ENCODE data around the gene FSTL4.
"Not testable (repeated sequence)": the region's sequence is repeated elsewhere in the genome, so short reads cannot be mapped to it uniquely, and the experiment has no call there.

Gene FSTL4

DNA sequence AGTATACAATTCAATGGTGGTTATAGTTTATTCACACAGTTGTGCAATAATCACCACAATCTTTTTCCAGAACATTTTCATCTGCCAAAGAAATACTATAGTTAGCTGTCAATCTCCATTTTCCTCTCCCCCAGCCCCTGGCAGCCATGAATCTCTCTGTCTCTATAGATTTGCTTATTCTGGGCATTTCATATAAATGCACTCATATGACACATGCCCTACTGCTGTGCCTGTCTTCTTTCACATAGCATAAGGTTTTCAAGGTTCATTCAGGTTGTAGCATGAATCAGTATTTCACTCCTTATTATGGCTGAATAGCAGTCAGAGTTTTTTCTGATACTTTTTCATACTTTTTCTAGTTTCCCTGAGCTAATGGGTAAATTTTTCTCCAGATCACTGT is 432.9 kb downstream of the FSTL4 start:
- Histone ChIP-seq H3K36me3 (ENCODE audit: insufficient read depth, low read length) (no peaks in the 10 kb centered on the region), H3K9ac (ENCODE audit: low read depth, low read length) (no peak overlapping the region), H2AFZ (ENCODE audit: low read depth, low read length) (no peak overlapping the region), H3K27me3 (ENCODE audit: insufficient read depth, low read length, poor library complexity) (no peaks in the 10 kb centered on the region), H3K4me2 (ENCODE audit: insufficient read depth, low read length) (no peak overlapping the region), H3K9me3 (ENCODE audit: insufficient read depth, low read length, severe bottlenecking) (no peaks in the 10 kb centered on the region), H4K20me1 (ENCODE audit: insufficient read depth, low read length) (no peaks in the 10 kb centered on the region), H3K4me3 (ENCODE audit: low read depth in 1 of 2, low read length in 2 of 2) (no peak overlapping the region), H3K27ac (ENCODE audit: low read length) (no peak overlapping the region), H3K79me2 (ENCODE audit: insufficient read depth, low read length) (no peaks in the 10 kb centered on the region), H3K4me1 (ENCODE audit: insufficient read depth, low read length) (no peaks in the 10 kb centered on the region)
- TF ChIP-seq CTCF (IDR thresholded peaks at IDR 0.05; ENCODE audit: borderline replicate concordance, extremely low read depth, low read length, poor library complexity, severe bottlenecking) (no peak), EZH2 (IDR thresholded peaks at IDR 0.05; ENCODE audit: borderline replicate concordance, low read depth, low read length, severe bottlenecking) (no peak)
- ATAC-seq (ENCODE audit: insufficient read depth, low read depth) (no peak), DNase-seq (no peak)

DNA sequence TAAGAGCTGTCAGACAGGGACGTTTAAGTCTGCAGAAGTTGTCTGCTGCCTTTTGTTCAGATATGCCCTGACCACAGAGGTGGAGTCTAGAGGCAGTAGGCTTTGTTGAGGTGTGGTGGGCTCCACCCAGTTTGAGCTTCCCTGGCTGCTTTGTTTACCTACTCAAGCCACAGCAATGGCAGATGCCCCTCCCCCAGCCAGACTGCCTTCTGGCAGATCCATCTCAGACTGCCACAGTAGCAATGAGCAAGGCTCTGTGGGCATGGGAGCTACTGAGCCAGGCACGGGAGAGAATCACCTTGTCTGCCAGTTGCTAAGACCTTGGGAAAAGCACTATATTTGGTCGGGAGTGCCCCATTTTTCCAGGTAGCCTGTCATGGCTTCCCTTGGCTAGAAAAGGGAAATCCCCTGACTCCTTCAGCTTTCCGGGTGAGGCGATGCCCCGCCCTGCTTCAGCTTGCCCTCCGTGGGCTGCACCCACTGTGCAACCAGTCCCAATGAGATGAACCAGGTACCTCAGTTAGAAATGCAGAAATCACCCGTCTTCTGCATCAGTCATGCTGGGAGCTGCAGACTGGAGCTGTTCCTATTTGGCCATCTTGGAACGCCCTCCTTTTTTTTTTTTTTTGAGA is 441.5 kb downstream of the FSTL4 start:
- not testable (repeated sequence) for H3K9me3 ChIP-seq (ENCODE audit: insufficient read depth, low read length, severe bottlenecking); H3K4me3 ChIP-seq (ENCODE audit: low read depth in 1 of 2, low read length in 2 of 2); H3K9ac ChIP-seq (ENCODE audit: low read depth, low read length); H3K79me2 ChIP-seq (ENCODE audit: insufficient read depth, low read length); H3K36me3 ChIP-seq (ENCODE audit: insufficient read depth, low read length); H3K4me2 ChIP-seq (ENCODE audit: insufficient read depth, low read length); H2AFZ ChIP-seq (ENCODE audit: low read depth, low read length); H3K27ac ChIP-seq (ENCODE audit: low read length); H3K4me1 ChIP-seq (ENCODE audit: insufficient read depth, low read length); H3K27me3 ChIP-seq (ENCODE audit: insufficient read depth, low read length, poor library complexity); H4K20me1 ChIP-seq (ENCODE audit: insufficient read depth, low read length)
- DNase-seq (peak; percentile 68), ATAC-seq (ENCODE audit: insufficient read depth, low read depth) (peak; percentile 64)

- no peak overlapping the region for H2AFZ ChIP-seq (ENCODE audit: low read depth, low read length)
- no peaks in the 10 kb centered on the region for H3K4me1 ChIP-seq (ENCODE audit: insufficient read depth, low read length)
- no peaks in the 10 kb centered on the region for H3K36me3 ChIP-seq (ENCODE audit: insufficient read depth, low read length)
- no peaks in the 10 kb centered on the region for H3K79me2 ChIP-seq (ENCODE audit: insufficient read depth, low read length)
- TF ChIP-seq CTCF (IDR thresholded peaks at IDR 0.05; ENCODE audit: borderline replicate concordance, extremely low read depth, low read length, poor library complexity, severe bottlenecking) (no peak), EZH2 (IDR thresholded peaks at IDR 0.05; ENCODE audit: borderline replicate concordance, low read depth, low read length, severe bottlenecking) (no peak)
- no peaks in the 10 kb centered on the region for H3K27me3 ChIP-seq (ENCODE audit: insufficient read depth, low read length, poor library complexity)
- H4K20me1 ChIP-seq (ENCODE audit: insufficient read depth, low read length): no peaks in the 10 kb centered on the region
- ATAC-seq (ENCODE audit: insufficient read depth, low read depth): peak; percentile 60; the same call in 1 of the 3 replicates
- H3K4me3 ChIP-seq (ENCODE audit: low read depth in 1 of 2, low read length in 2 of 2): no peak overlapping the region
- H3K27ac ChIP-seq (ENCODE audit: low read length): no peak overlapping the region
- no peaks in the 10 kb centered on the region for H3K9me3 ChIP-seq (ENCODE audit: insufficient read depth, low read length, severe bottlenecking)
- H3K9ac ChIP-seq (ENCODE audit: low read depth, low read length): no peak overlapping the region
- DNase-seq: peak; percentile 13
- no peak overlapping the region for H3K4me2 ChIP-seq (ENCODE audit: insufficient read depth, low read length)
Measured at GRCh38 chr5:133164759-133165158, 447.6 kb downstream of the FSTL4 start.

- H3K27me3 ChIP-seq (ENCODE audit: insufficient read depth, low read length, poor library complexity): no peaks in the 10 kb centered on the region
Measured at GRCh38 chr5:133163839-133164238, 448.5 kb downstream of the FSTL4 start.

More at GRCh38 chr5:133163839-133164238, 448.5 kb downstream of the FSTL4 start:
- H3K79me2 ChIP-seq (ENCODE audit: insufficient read depth, low read length): no peaks in the 10 kb centered on the region
- H3K4me1 ChIP-seq (ENCODE audit: insufficient read depth, low read length): no peaks in the 10 kb centered on the region
- DNase-seq (no peak), ATAC-seq (ENCODE audit: insufficient read depth, low read depth) (no peak)
- H3K27ac ChIP-seq (ENCODE audit: low read length): no peak overlapping the region
- H3K9ac ChIP-seq (ENCODE audit: low read depth, low read length): no peak overlapping the region
- H4K20me1 ChIP-seq (ENCODE audit: insufficient read depth, low read length): no peaks in the 10 kb centered on the region
- H3K36me3 ChIP-seq (ENCODE audit: insufficient read depth, low read length): no peaks in the 10 kb centered on the region
- no peak for TF ChIP-seq EZH2 (IDR thresholded peaks at IDR 0.05; ENCODE audit: borderline replicate concordance, low read depth, low read length, severe bottlenecking)
- TF ChIP-seq CTCF (IDR thresholded peaks at IDR 0.05; ENCODE audit: borderline replicate concordance, extremely low read depth, low read length, poor library complexity, severe bottlenecking): no peak
- no peak overlapping the region for H2AFZ ChIP-seq (ENCODE audit: low read depth, low read length)
- H3K4me3 ChIP-seq (ENCODE audit: low read depth in 1 of 2, low read length in 2 of 2): no peak overlapping the region
- no peak overlapping the region for H3K4me2 ChIP-seq (ENCODE audit: insufficient read depth, low read length)
- no peaks in the 10 kb centered on the region for H3K9me3 ChIP-seq (ENCODE audit: insufficient read depth, low read length, severe bottlenecking)
